ENCODE data around the gene IGSF1. TPM values are rescaled to one million over a fixed set of nuclear protein-coding genes. Genes with fewer than 3 reads are reported as not detected.

IGSF1 gene
- total and polyA plus RNA-seq, 10 donors = 0.02 to 0.13 TPM; not detected in 8

- Histone ChIP-seq H3K36me3 (no peaks in the 10 kb centered on the region), H3K27ac (no peak overlapping the region), H3K4me3 (no peak overlapping the region), H3K27me3 (replicated peaks in 1 of 7) (peaks cover 0 to 4% (median 0%) of the 10 kb centered on the region in 7 donors), H3K9me3 (no peaks in the 10 kb centered on the region), H3K4me1 (no peaks in the 10 kb centered on the region)
- TF ChIP-seq POLR2A (IDR thresholded peaks at IDR 0.05) (no peak), CTCF (IDR thresholded peaks at IDR 0.05 in 8 of 11, conservative IDR thresholded peaks at IDR 0.05 in 3 of 11) (no peak), POLR2AphosphoS5 (IDR thresholded peaks at IDR 0.05) (no peak)
- WGBS, 5 donors = 85 to 92% (median 90%) methylated on average over 5 of the region's 5 CpGs
- DNase-seq = no peak
- intact Hi-C loops (cut with DNase I; ENCODE audit: low total_unique reads) = no loop called here
Observed at GRCh38 chrX:131273011-131273410, 16.1 kb downstream of the IGSF1 start.

DNA sequence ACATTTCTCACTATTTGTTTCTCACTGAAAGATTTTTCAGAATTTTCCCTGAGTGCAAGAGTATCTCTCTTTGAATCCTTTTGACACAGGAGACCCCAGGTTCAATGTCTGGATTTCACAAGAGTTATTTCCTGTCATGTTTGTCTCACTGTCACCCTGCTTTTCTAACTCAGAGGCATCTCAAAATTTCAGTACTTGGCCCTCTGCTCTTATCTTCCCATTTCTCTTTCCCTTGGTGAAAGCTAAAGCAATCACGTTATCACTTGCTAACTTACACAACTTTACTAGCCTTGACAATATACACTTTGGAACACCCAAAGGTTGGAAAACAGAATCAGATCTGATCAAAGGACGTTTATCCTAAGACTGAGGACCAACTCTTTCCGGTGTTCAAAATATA lies 17.3 kb downstream of the IGSF1 start:
- H3K27ac ChIP-seq = no peak overlapping the region
- H3K4me1 ChIP-seq = no peaks in the 10 kb centered on the region
- H3K9me3 ChIP-seq = no peaks in the 10 kb centered on the region
- no peak overlapping the region for H3K4me3 ChIP-seq
- TF ChIP-seq CTCF (IDR thresholded peaks at IDR 0.05 in 8 of 11, conservative IDR thresholded peaks at IDR 0.05 in 3 of 11) = no peak
- no peak for TF ChIP-seq POLR2AphosphoS5 (IDR thresholded peaks at IDR 0.05)
- no peak for TF ChIP-seq POLR2A (IDR thresholded peaks at IDR 0.05)
- DNase-seq = no peak
- H3K27me3 ChIP-seq (replicated peaks in 1 of 7) = peaks cover 0 to 4% (median 0%) of the 10 kb centered on the region in 7 donors
- WGBS, 5 donors = 40 to 50% (median 43%) methylated on average over 3 of the region's 3 CpGs
- intact Hi-C loops (cut with DNase I; ENCODE audit: low total_unique reads) = no loop called here
- no peaks in the 10 kb centered on the region for H3K36me3 ChIP-seq

DNA sequence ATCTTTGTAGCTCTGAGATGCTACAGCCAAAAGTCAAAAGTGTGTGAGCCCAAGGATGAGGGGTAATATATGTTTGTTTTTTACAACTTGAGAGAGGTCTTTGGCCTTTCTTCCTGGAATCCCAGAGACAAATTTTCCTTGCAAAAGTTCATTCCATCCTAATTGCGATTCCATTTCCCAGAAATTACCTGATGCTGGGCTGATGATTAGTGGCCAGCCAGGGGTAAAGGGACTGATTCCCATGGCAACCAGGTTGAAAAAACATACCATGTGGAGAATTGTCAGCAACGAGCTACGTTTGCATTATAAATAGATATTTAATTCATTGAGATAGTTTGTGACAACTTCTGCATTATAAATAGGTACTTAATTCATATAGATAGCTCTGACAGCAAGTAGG lies 17.8 kb downstream of the IGSF1 start:
- TF ChIP-seq CTCF (IDR thresholded peaks at IDR 0.05 in 8 of 11, conservative IDR thresholded peaks at IDR 0.05 in 3 of 11) (no peak), POLR2A (IDR thresholded peaks at IDR 0.05) (no peak), POLR2AphosphoS5 (IDR thresholded peaks at IDR 0.05) (no peak)
- intact Hi-C loops (cut with DNase I; ENCODE audit: low total_unique reads) = no loop called here
- Histone ChIP-seq H3K36me3 (no peaks in the 10 kb centered on the region), H3K4me1 (no peaks in the 10 kb centered on the region), H3K27me3 (replicated peaks in 1 of 7) (no peaks in the 10 kb centered on the region), H3K9me3 (no peaks in the 10 kb centered on the region), H3K27ac (no peak overlapping the region), H3K4me3 (no peak overlapping the region)
- 21 to 37% (median 31%) methylated on average over 3 of the region's 3 CpGs for WGBS, 5 donors
- no peak for DNase-seq

GRCh38 chrX:131270080-131270479 lies 19.0 kb downstream of the IGSF1 start:
- DNase-seq = no peak
- Histone ChIP-seq H3K27ac (no peak overlapping the region), H3K27me3 (replicated peaks in 1 of 7) (no peaks in the 10 kb centered on the region), H3K4me3 (no peak overlapping the region), H3K36me3 (no peaks in the 10 kb centered on the region), H3K9me3 (no peaks in the 10 kb centered on the region), H3K4me1 (no peaks in the 10 kb centered on the region)
- intact Hi-C loops (cut with DNase I; ENCODE audit: low total_unique reads) = no loop called here
- 0 to 74% (median 43%) methylated on average over 1 of the region's 1 CpG for WGBS, 5 donors
- TF ChIP-seq POLR2AphosphoS5 (IDR thresholded peaks at IDR 0.05) = no peak
- TF ChIP-seq CTCF (IDR thresholded peaks at IDR 0.05 in 8 of 11, conservative IDR thresholded peaks at IDR 0.05 in 3 of 11) = no peak
- no peak for TF ChIP-seq POLR2A (IDR thresholded peaks at IDR 0.05)
